Colonic mucosa (tissue), 4 donors: ENCODE results near the gene NLRP9. TPM values are rescaled to one million over a fixed set of nuclear protein-coding genes. Genes with fewer than 3 reads are reported as not detected.
"Not testable (repeated sequence)": the region's sequence is repeated elsewhere in the genome, so short reads cannot be mapped to it uniquely, and the experiment has no call there.

Experiments
- DNase-seq: peaks from one replicate; pipeline ENCODE4 v3.0.0-alpha.2; 2020
- H3K27ac ChIP-seq: fragments of 200-600 bp; one replicate; pipeline ENCODE4 v1.8.0; 2021
- H3K27me3 ChIP-seq: fragments of 200-600 bp; one replicate; pipeline ENCODE4 v1.8.0; 2021
- H3K36me3 ChIP-seq: fragments of 200-600 bp; one replicate; pipeline ENCODE4 v1.8.0; 2021
- H3K4me1 ChIP-seq: fragments of 200-600 bp; one replicate; pipeline ENCODE4 v1.8.0; 2021; ENCODE audit warnings: mild to moderate bottlenecking
- H3K4me3 ChIP-seq: fragments of 200-600 bp; one replicate; pipeline ENCODE4 v1.8.0; 2021
- H3K9ac ChIP-seq, 2 donors: one replicate each; pipeline ENCODE4 v1.7.0; 2013; ENCODE audit warnings: control low read depth in 2 of 2, low read depth in 2 of 2, low read length in 2 of 2
- H3K9me3 ChIP-seq: fragments of 200-600 bp; one replicate; pipeline ENCODE4 v1.8.0; 2021
- intact Hi-C: fragments of 100-400 bp; cut with DNase I; formaldehyde crosslinking; loops from one replicate; pipeline ENCODE4 v1.14.1; 2022
- total RNA-seq, 2 donors: library from RNA; stranded (reverse); fragmentation: NEBNext Ultra II Directional in 1 of 2; extraction: Animal tissue kit (Norgen Biotek cat#: 25700) in 1 of 2; gene quantifications; one replicate each; pipeline ENCODE4 v1.2.1, GENCODE V29; 2021
- TF ChIP-seq, protein P1 (sequence below): fragments of 200-600 bp; IDR thresholded peaks from one replicate; pipeline ENCODE4 v1.8.0; 2022; ENCODE audit warnings: antibody characterized with exemption, mild to moderate bottlenecking
- donor health status: healthy.
- donor health status: DM: no; HTN: no; CAD: no.
- donor health status: DM: no; HTN: no; CAD: no.

Gene NLRP9
- total RNA-seq, 2 donors from 2014 or later, result not detected

- no peaks in the 10 kb centered on the region for H3K36me3 ChIP-seq
- TF ChIP-seq, protein P1, sequence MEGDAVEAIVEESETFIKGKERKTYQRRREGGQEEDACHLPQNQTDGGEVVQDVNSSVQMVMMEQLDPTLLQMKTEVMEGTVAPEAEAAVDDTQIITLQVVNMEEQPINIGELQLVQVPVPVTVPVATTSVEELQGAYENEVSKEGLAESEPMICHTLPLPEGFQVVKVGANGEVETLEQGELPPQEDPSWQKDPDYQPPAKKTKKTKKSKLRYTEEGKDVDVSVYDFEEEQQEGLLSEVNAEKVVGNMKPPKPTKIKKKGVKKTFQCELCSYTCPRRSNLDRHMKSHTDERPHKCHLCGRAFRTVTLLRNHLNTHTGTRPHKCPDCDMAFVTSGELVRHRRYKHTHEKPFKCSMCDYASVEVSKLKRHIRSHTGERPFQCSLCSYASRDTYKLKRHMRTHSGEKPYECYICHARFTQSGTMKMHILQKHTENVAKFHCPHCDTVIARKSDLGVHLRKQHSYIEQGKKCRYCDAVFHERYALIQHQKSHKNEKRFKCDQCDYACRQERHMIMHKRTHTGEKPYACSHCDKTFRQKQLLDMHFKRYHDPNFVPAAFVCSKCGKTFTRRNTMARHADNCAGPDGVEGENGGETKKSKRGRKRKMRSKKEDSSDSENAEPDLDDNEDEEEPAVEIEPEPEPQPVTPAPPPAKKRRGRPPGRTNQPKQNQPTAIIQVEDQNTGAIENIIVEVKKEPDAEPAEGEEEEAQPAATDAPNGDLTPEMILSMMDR, result no peak
- no peak overlapping the region for H3K9ac ChIP-seq
- no peak overlapping the region for H3K4me3 ChIP-seq
- H3K27ac ChIP-seq, result no peak overlapping the region
- intact Hi-C loops, result no loop called here
- no peaks in the 10 kb centered on the region for H3K4me1 ChIP-seq
- DNase-seq, result peak; percentile 35
- H3K27me3 ChIP-seq, result no peaks in the 10 kb centered on the region
- H3K9me3 ChIP-seq, result no peaks in the 10 kb centered on the region
Observed at GRCh38 chr19:55753401-55753800, 15.2 kb upstream of the NLRP9 start.

DNA sequence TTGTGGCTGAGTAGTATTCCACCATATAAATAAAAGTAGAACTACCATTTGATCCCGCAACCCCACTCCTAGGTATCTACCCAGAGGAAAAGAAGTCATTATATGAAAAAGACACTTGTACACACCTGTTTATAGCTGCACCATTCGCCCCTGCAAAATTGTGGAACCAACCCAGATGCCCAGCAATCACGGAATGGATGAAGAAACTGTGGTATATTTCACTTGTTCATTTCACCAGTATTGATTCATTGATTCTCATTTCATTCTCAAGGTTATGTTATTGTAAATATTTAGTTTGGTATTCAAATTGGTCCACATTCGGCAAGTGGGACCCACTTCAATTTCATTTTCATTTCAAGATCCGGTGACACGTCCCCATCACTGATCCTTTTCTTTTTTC lies 12.5 kb upstream of the NLRP9 start:
- DNase-seq, result no peak
- intact Hi-C loops, result no loop called here
- TF ChIP-seq, protein P1, result no peak
- Histone ChIP-seq H3K4me3 (no peak overlapping the region), H3K9me3 (no peaks in the 10 kb centered on the region), H3K9ac (no peak overlapping the region), H3K36me3 (no peaks in the 10 kb centered on the region), H3K4me1 (no peaks in the 10 kb centered on the region), H3K27me3 (no peaks in the 10 kb centered on the region), H3K27ac (no peak overlapping the region)

DNA sequence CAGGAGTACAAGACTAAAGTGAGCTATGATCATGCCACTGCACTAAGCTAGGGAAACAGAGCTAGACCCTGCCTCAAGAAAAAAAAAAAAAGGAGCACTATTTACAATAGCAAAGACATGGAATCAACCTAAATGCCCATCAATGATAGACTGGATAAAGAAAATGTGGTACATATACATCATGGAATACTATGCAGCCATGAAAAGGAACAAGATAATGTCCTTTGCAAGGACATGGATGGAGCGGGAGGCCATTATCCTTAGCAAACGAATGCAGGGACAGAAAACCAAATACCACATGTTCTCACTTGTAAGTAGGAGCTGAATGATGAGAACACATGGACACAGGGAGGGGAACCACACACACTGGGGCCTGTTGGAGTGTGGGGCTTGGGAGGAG lies 7.8 kb downstream of the NLRP9 start:
- H3K27me3 ChIP-seq, H3K27ac ChIP-seq, H3K4me3 ChIP-seq, intact Hi-C loops, H3K9ac ChIP-seq, H3K36me3 ChIP-seq, H3K4me1 ChIP-seq, H3K9me3 ChIP-seq, DNase-seq: not testable (repeated sequence)

DNA sequence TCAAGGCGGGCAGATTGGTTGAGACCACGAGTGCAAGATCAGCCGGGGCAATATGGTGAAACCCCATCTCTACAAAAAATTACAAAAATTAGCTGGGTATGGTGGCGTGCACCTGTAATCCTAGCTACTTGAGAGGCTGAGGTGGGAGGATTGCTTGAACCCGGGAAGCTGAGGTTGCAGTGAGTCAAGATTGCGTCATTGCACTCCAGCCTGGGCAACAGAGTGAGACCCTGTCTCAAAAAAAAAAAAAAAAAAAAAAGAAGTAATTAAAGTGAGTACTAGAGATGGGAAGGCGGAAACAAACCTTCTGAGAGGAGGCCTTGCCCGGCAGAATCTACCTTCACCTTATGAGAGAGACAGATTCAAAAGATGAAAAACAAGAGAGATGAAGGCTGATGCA lies 14.7 kb downstream of the NLRP9 start:
- intact Hi-C loops, result no loop called here
- Histone ChIP-seq H3K9ac (no peak overlapping the region), H3K4me1 (no peaks in the 10 kb centered on the region), H3K9me3 (no peaks in the 10 kb centered on the region), H3K27ac (no peak overlapping the region), H3K36me3 (no peaks in the 10 kb centered on the region), H3K4me3 (no peak overlapping the region), H3K27me3 (no peaks in the 10 kb centered on the region)
- no peak for DNase-seq
- TF ChIP-seq, protein P1, result no peak

GRCh38 chr19:55720801-55721200 lies 17.4 kb downstream of the NLRP9 start:
- H3K9me3 ChIP-seq, result no peaks in the 10 kb centered on the region
- TF ChIP-seq, protein P1, result no peak
- H3K36me3 ChIP-seq, result no peaks in the 10 kb centered on the region
- H3K9ac ChIP-seq, result no peak overlapping the region
- no peak for DNase-seq
- H3K27ac ChIP-seq, result no peak overlapping the region
- H3K4me1 ChIP-seq, result no peaks in the 10 kb centered on the region
- intact Hi-C loops, result no loop called here
- H3K4me3 ChIP-seq, result no peak overlapping the region
- H3K27me3 ChIP-seq, result no peaks in the 10 kb centered on the region

DNA sequence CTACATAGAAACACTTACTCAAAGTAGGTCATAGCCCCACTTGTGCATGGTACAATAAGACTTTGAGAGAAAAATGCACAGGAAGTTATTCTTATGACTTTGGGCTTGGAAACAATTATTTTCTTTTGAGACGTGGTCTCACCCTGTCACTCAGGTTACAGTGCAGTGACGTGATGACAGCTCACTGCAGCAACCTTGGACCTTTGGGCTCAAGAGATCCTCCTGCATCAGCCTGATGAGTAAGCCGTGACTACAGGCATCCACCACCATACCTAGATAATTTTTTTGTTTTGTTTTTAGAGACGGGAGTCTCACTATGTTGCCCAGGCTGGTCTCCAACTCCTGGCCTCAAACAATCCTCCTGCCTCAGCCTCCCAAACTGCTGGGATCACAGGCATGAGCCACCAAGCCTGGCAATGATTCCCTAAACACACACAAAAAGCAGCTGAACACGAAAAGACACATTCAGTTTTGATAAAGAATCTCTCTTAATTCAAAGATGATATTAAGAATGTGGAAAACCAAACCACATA lies 17.9 kb downstream of the NLRP9 start:
- Histone ChIP-seq H3K36me3 (no peaks in the 10 kb centered on the region), H3K9me3 (no peaks in the 10 kb centered on the region), H3K27me3 (no peaks in the 10 kb centered on the region), H3K27ac (no peak overlapping the region), H3K9ac (no peak overlapping the region), H3K4me3 (no peak overlapping the region), H3K4me1 (no peaks in the 10 kb centered on the region)
- TF ChIP-seq, protein P1, result no peak
- intact Hi-C loops, result no loop called here
- no peak for DNase-seq

GRCh38 chr19:55717879-55718711 lies 20.1 kb downstream of the NLRP9 start:
- H3K9ac ChIP-seq, H3K27ac ChIP-seq, H3K9me3 ChIP-seq, H3K27me3 ChIP-seq, H3K4me1 ChIP-seq, DNase-seq, H3K36me3 ChIP-seq, intact Hi-C loops, H3K4me3 ChIP-seq: not testable (repeated sequence)
